Measurements from ENCODE around the gene MPDZ.
"Not testable (repeated sequence)": the region's sequence is repeated elsewhere in the genome, so short reads cannot be mapped to it uniquely, and the experiment has no call there.

MPDZ gene

GRCh38 chr9:13267743-13268142, 11.7 kb downstream of the MPDZ start:
- no peak for DNase-seq (ENCODE audit: low spot score)

- DNase-seq (ENCODE audit: low spot score) = peak; percentile 31
Observed at GRCh38 chr9:13266167-13266566, 13.3 kb downstream of the MPDZ start.

GRCh38 chr9:13264788-13265187, 14.7 kb downstream of the MPDZ start:
- no peak for DNase-seq (ENCODE audit: low spot score)

GRCh38 chr9:13263511-13263910, 16.0 kb downstream of the MPDZ start:
- DNase-seq (ENCODE audit: low spot score) = no peak

GRCh38 chr9:13252852-13253251, 26.6 kb downstream of the MPDZ start:
- DNase-seq (ENCODE audit: low spot score) = no peak

GRCh38 chr9:13244181-13244580, 35.3 kb downstream of the MPDZ start:
- DNase-seq (ENCODE audit: low spot score) = no peak

GRCh38 chr9:13241283-13241682, 38.2 kb downstream of the MPDZ start:
- DNase-seq (ENCODE audit: low spot score) = no peak

- DNase-seq (ENCODE audit: low spot score) = no peak
Observed at GRCh38 chr9:13239660-13240059, 39.8 kb downstream of the MPDZ start.

- no peak for DNase-seq (ENCODE audit: low spot score)
Observed at GRCh38 chr9:13239208-13239607, 40.3 kb downstream of the MPDZ start.

- DNase-seq (ENCODE audit: low spot score) = peak; percentile 18
Observed at GRCh38 chr9:13234932-13235331, 44.6 kb downstream of the MPDZ start.

GRCh38 chr9:13228431-13228830, 51.1 kb downstream of the MPDZ start:
- DNase-seq (ENCODE audit: low spot score) = no peak

GRCh38 chr9:13224366-13224765, 55.1 kb downstream of the MPDZ start:
- no peak for DNase-seq (ENCODE audit: low spot score)

- not testable (repeated sequence) for DNase-seq (ENCODE audit: low spot score)
Observed at GRCh38 chr9:13222733-13223132, 56.8 kb downstream of the MPDZ start.

- no peak for DNase-seq (ENCODE audit: low spot score)
Observed at GRCh38 chr9:13221741-13222140, 57.8 kb downstream of the MPDZ start.

GRCh38 chr9:13220837-13221236, 58.7 kb downstream of the MPDZ start:
- DNase-seq (ENCODE audit: low spot score) = no peak

- no peak for DNase-seq (ENCODE audit: low spot score)
Observed at GRCh38 chr9:13215791-13216554, 63.5 kb downstream of the MPDZ start.

GRCh38 chr9:13213998-13214397, 65.5 kb downstream of the MPDZ start:
- DNase-seq (ENCODE audit: low spot score) = no peak

GRCh38 chr9:13213337-13213736, 66.2 kb downstream of the MPDZ start:
- peak; percentile 11 for DNase-seq (ENCODE audit: low spot score)

- no peak for DNase-seq (ENCODE audit: low spot score)
Observed at GRCh38 chr9:13210306-13210705, 69.2 kb downstream of the MPDZ start.

- no peak for DNase-seq (ENCODE audit: low spot score)
Observed at GRCh38 chr9:13209498-13209897, 70.0 kb downstream of the MPDZ start.

GRCh38 chr9:13205824-13206223, 73.7 kb downstream of the MPDZ start:
- no peak for DNase-seq (ENCODE audit: low spot score)

- DNase-seq (ENCODE audit: low spot score) = no peak
Observed at GRCh38 chr9:13190040-13190439, 89.5 kb downstream of the MPDZ start.

GRCh38 chr9:13189362-13189761, 90.1 kb downstream of the MPDZ start:
- no peak for DNase-seq (ENCODE audit: low spot score)

- no peak for DNase-seq (ENCODE audit: low spot score)
Observed at GRCh38 chr9:13186774-13187173, 92.7 kb downstream of the MPDZ start.
